BE2C (cell line): ENCODE data around the gene KRT6C.
"Not testable (repeated sequence)": the region's sequence is repeated elsewhere in the genome, so short reads cannot be mapped to it uniquely, and the experiment has no call there.

Experiments
- DNase-seq: peaks from one replicate; pipeline ENCODE4 v3.0.0-alpha.2; 2020
- H3K27me3 ChIP-seq: fragments of 250-450 bp; sonication (Bioruptor Pico); 2 replicates; pipeline ENCODE4 v1.5.1; 2020; ENCODE audit warnings: mild to moderate bottlenecking
- H3K36me3 ChIP-seq: fragments of 250-450 bp; sonication (Bioruptor Pico); 2 replicates; pipeline ENCODE4 v1.5.1; 2020; ENCODE audit warnings: mild to moderate bottlenecking
- H3K4me1 ChIP-seq: fragments of 250-450 bp; sonication (Bioruptor Pico); 2 replicates; pipeline ENCODE4 v1.5.1; 2020
- H3K4me3 ChIP-seq: 2 replicates; pipeline ENCODE4 v1.5.1; 2011; ENCODE audit warnings: low read depth, low read length
- H3K9me3 ChIP-seq: fragments of 250-450 bp; sonication (Bioruptor Pico); 2 replicates; pipeline ENCODE4 v1.5.1; 2020
- CTCF ChIP-seq: IDR thresholded peaks from 2 replicates; pipeline ENCODE4 v1.5.1; 2012; ENCODE audit warnings: mild to moderate bottlenecking, low read depth, low read length

KRT6C gene

GRCh38 chr12:52496054-52496453, 22.4 kb upstream of the KRT6C start:
- H3K27me3 ChIP-seq, result peaks cover 57% of the 10 kb centered on the region
- no peak for DNase-seq
- no peaks in the 10 kb centered on the region for H3K4me1 ChIP-seq
- no peak for TF ChIP-seq CTCF
- H3K4me3 ChIP-seq, result no peak overlapping the region
- no peaks in the 10 kb centered on the region for H3K36me3 ChIP-seq
- H3K9me3 ChIP-seq, result no peaks in the 10 kb centered on the region

GRCh38 chr12:52495389-52495788, 21.8 kb upstream of the KRT6C start:
- no peaks in the 10 kb centered on the region for H3K9me3 ChIP-seq
- no peaks in the 10 kb centered on the region for H3K4me1 ChIP-seq
- peaks cover 59% of the 10 kb centered on the region for H3K27me3 ChIP-seq
- no peak overlapping the region for H3K4me3 ChIP-seq
- no peaks in the 10 kb centered on the region for H3K36me3 ChIP-seq
- no peak for DNase-seq
- TF ChIP-seq CTCF, result no peak

DNA sequence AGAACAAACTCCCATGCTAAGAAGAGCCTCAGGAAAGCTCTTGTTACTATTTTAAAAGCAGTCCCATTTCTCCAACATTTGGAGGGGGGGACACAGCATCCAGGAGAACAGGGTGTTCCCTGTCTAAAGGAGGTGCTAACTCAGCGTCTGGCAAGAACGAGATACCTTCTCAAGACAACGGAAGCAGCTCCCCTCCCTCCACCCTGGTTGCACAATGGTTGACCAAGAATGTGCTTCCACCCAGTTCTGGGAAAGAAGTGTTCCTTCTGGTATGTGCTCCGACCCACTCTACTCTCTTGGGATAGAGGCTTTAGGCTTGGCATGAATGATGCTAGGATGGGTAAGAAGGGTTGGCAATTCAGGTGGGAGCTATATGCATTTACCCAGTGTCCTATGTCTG, 20.9 kb upstream of the KRT6C start:
- Histone ChIP-seq H3K4me3 (no peak overlapping the region), H3K9me3 (no peaks in the 10 kb centered on the region), H3K27me3 (peaks cover 67% of the 10 kb centered on the region), H3K36me3 (no peaks in the 10 kb centered on the region), H3K4me1 (no peaks in the 10 kb centered on the region)
- no peak for TF ChIP-seq CTCF
- no peak for DNase-seq

DNA sequence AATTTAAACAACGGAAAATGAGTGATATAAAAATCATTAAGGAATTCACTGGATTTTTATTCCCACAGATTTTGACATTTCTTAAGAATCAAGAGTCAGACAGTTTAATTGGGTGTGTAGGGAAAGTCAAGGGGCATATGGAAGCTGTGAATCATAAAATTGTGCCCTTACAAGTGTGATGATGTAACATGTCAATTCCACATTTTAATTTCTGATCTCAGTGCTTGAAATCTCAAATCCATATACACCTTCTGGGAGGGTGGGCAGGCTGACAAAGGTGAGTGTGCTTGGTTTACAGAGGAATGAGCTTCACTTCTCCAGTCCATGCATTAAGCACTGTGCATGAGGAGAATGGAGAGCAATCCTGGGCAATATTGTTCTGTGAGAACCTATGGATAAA, 20.5 kb upstream of the KRT6C start:
- no peaks in the 10 kb centered on the region for H3K36me3 ChIP-seq
- TF ChIP-seq CTCF, result no peak
- H3K4me3 ChIP-seq, result no peak overlapping the region
- no peaks in the 10 kb centered on the region for H3K9me3 ChIP-seq
- DNase-seq, result no peak
- peaks cover 71% of the 10 kb centered on the region for H3K27me3 ChIP-seq
- no peaks in the 10 kb centered on the region for H3K4me1 ChIP-seq

DNA sequence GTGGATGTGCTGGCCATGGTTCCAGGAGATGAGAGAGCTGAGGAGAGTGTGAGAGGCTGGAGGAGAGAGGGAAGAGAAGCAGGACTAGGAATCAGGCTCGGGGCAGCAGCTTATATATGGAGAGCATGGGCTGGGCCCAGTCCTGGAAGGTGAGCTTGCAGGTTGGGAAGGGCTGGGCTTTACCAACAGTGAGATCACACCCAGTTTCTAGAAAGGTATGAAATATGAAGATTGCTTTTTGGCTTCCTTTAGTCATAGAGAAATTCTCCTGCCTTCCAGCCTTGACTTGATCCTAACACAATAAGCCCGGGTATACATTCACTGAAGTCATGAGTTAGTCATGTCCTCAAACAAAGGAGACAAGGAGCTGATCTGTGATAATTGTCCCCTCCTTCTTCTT, 19.6 kb upstream of the KRT6C start, which contains the start of gene KRT6A:
Gene KRT6A, minus strand, starts transcription at position 86 of the 400 bp plus-strand sequence. Its CDS starts 69 bp downstream, at position 17.
- no peaks in the 10 kb centered on the region for H3K9me3 ChIP-seq
- no peaks in the 10 kb centered on the region for H3K4me1 ChIP-seq
- DNase-seq, result no peak
- TF ChIP-seq CTCF, result no peak
- peaks cover 68% of the 10 kb centered on the region for H3K27me3 ChIP-seq
- no peaks in the 10 kb centered on the region for H3K36me3 ChIP-seq
- no peak within 1 kb of the TSS for H3K4me3 ChIP-seq

- H3K4me1 ChIP-seq, H3K9me3 ChIP-seq, H3K36me3 ChIP-seq, H3K4me3 ChIP-seq, DNase-seq: not testable (repeated sequence)
- H3K27me3 ChIP-seq, result peaks cover 64% of the 10 kb centered on the region
These were observed 18.8 kb upstream of the KRT6C start for GRCh38 chr12:52492405-52492804.

- H3K4me1 ChIP-seq, H3K9me3 ChIP-seq, H3K36me3 ChIP-seq, H3K4me3 ChIP-seq, DNase-seq: not testable (repeated sequence)
- peaks cover 61% of the 10 kb centered on the region for H3K27me3 ChIP-seq
These were observed 17.9 kb upstream of the KRT6C start for GRCh38 chr12:52491495-52491894.
